Common myeloid progenitor, CD34-positive (primary cell): ENCODE results near the gene APAF1. TPM values are rescaled to one million over a fixed set of nuclear protein-coding genes. Genes with fewer than 3 reads are reported as not detected.
"Not testable (repeated sequence)": the region's sequence is repeated elsewhere in the genome, so short reads cannot be mapped to it uniquely, and the experiment has no call there.

Experiments used
- CTCF ChIA-PET: fragments of 350-600 bp; sonication (Branson Sonifier 250); formaldehyde crosslinking; loops from one replicate; lab custom pipeline; 2021; ENCODE audit warnings: antibody characterized with exemption; lab: Charles Lee
- POLR2A ChIA-PET: fragments of 350-600 bp; sonication (Branson Sonifier 250); formaldehyde crosslinking; loops from one replicate; lab custom pipeline; 2021; ENCODE audit warnings: antibody characterized with exemption; lab: Charles Lee
- DNase-seq, 3 donors: peaks; one replicate each; pipeline versions ENCODE4 v3.0.0 to v3.0.0-alpha.2; 2013
- H3K27ac ChIP-seq, 2 experiments: 1 replicate in 1 of 2; 2 replicates in 1 of 2; pipeline ENCODE4 v1.7.0; 2013; ENCODE audit warnings: inconsistent platforms in 2 of 2, low read length in 2 of 2, mild to moderate bottlenecking in 2 of 2, low read depth in 1 of 2, moderate library complexity in 1 of 2; ENCODE audit not compliant: severe bottlenecking in 2 of 2, insufficient read depth in 1 of 2, poor library complexity in 1 of 2
- H3K27me3 ChIP-seq, 5 experiments: replicated peaks in 2 of 5; 1 replicate in 3 of 5; 2 replicates in 2 of 5; pipeline versions ENCODE4 v1.6.1 to v1.7.0; 2013; ENCODE audit warnings: low read length in 4 of 5, mild to moderate bottlenecking in 2 of 5, moderate library complexity in 2 of 5, inconsistent platforms in 1 of 5; ENCODE audit not compliant: insufficient read depth in 5 of 5, control insufficient read depth in 4 of 5
- H3K36me3 ChIP-seq, 4 experiments: 1 replicate in 2 of 4; 2 replicates in 2 of 4; pipeline versions ENCODE4 v1.6.1 to v1.7.0; 2013; ENCODE audit warnings: low read length in 3 of 4, control low read depth in 1 of 4, mild to moderate bottlenecking in 1 of 4; ENCODE audit not compliant: control insufficient read depth in 4 of 4, insufficient read depth in 4 of 4
- H3K4me1 ChIP-seq, 4 experiments: 1 replicate in 3 of 4; 2 replicates in 1 of 4; pipeline versions ENCODE4 v1.6.1 to v1.7.1; 2013; ENCODE audit warnings: low read length in 3 of 4, mild to moderate bottlenecking in 3 of 4, control low read depth in 1 of 4, inconsistent platforms in 1 of 4, moderate library complexity in 1 of 4; ENCODE audit not compliant: control insufficient read depth in 4 of 4, insufficient read depth in 4 of 4; ENCODE audit errors: control extremely low read depth in 1 of 4
- H3K4me3 ChIP-seq, 7 experiments: 1 replicate in 4 of 7; 2 replicates in 3 of 7; pipeline versions ENCODE4 v1.5.1 to v1.7.0; 2013; ENCODE audit warnings: mild to moderate bottlenecking in 7 of 7, low read length in 6 of 7, moderate library complexity in 6 of 7, inconsistent platforms in 2 of 7, low read depth in 2 of 7, control low read depth in 1 of 7; ENCODE audit not compliant: insufficient read depth in 4 of 7, control insufficient read depth in 1 of 7; ENCODE audit errors: extremely low read depth in 1 of 7
- H3K9me3 ChIP-seq, 5 experiments: 1 replicate in 4 of 5; 2 replicates in 1 of 5; pipeline versions ENCODE4 v1.6.1 to v1.7.1; 2013; ENCODE audit warnings: low read length in 4 of 5, mild to moderate bottlenecking in 2 of 5, inconsistent platforms in 1 of 5, low read depth in 1 of 5, moderate library complexity in 1 of 5; ENCODE audit not compliant: control insufficient read depth in 4 of 5, insufficient read depth in 2 of 5; ENCODE audit errors: control extremely low read depth in 1 of 5
- WGBS: methylation state at CpG from one replicate; pipeline ENCODE4 v1.1.5; 2013; ENCODE audit not compliant: insufficient coverage; 5-methylcytosine and 5-hydroxymethylcytosine counted together
- polyA plus RNA-seq: library from polyadenylated mRNA; unstranded; fragments of 120-200 nt; gene quantifications from one replicate; pipeline ENCODE4 v1.2.1, GENCODE V29; 2013

The APAF1 gene
- polyA plus RNA-seq: 17.9 TPM

GRCh38 chr12:98644712-98645571 lies at the start of gene APAF1, which contains the start of gene IKBIP:
Gene APAF1, plus strand, starts transcription at chr12:98645290. Its CDS starts 3,070 bp downstream, at chr12:98648360.
Gene IKBIP, minus strand, starts transcription at chr12:98644788. Its CDS starts 87 bp downstream, at chr12:98644701.
- Histone ChIP-seq H3K4me3 (peak within 1 kb of the TSS; percentile 94 to 99 (median 98)), H3K9me3 (no peaks in the 10 kb centered on the region), H3K36me3 (peaks cover 4 to 16% (median 10%) of the 10 kb centered on the region in 4 experiments), H3K27me3 (no peaks in the 10 kb centered on the region), H3K27ac (peak within 1 kb of the TSS; percentile 68 to 87), H3K4me1 (peaks cover 3 to 29% (median 17%) of the 10 kb centered on the region in 4 experiments)
- POLR2A ChIA-PET: interaction anchor here (1.0 to 1.6 kb wide), 2 partner anchors 14 to 51 kb away, joined by 3 to 9 read pairs; partner anchors contain the start of gene SLC25A3
- DNase-seq: peak; percentile 94 to 97 (median 97)
- CTCF ChIA-PET: interaction anchor here (0.8 to 2.1 kb wide), 7 partner anchors 9 to 152 kb away, joined by 3 to 7 read pairs (median 5); partner anchors contain the start of gene SLC25A3
- under 1% methylated on average over 75 of the region's 91 CpGs for WGBS

- 100% methylated on average over 2 of the region's 5 CpGs for WGBS
- CTCF ChIA-PET: interaction anchor here (1.3 to 5.2 kb wide), 3 partner anchors 8 to 38 kb away, joined by 3 to 47 read pairs (median 3); no protein-coding TSS in a partner anchor
- H3K9me3 ChIP-seq, H3K27ac ChIP-seq, DNase-seq, POLR2A ChIA-PET, H3K4me3 ChIP-seq, H3K27me3 ChIP-seq: not testable (repeated sequence)
- H3K4me1 ChIP-seq: peaks cover 10 to 20% (median 13%) of the 10 kb centered on the region in 4 experiments
- peaks cover 15 to 66% (median 46%) of the 10 kb centered on the region in 4 experiments for H3K36me3 ChIP-seq
Measured at GRCh38 chr12:98597313-98597712, 47.8 kb upstream of the APAF1 start.

GRCh38 chr12:98601924-98602323 lies 43.2 kb upstream of the APAF1 start:
- POLR2A ChIA-PET: interaction anchor here (0.6 to 0.7 kb wide), 2 partner anchors 51 to 105 kb away, joined by 3 to 8 read pairs; no protein-coding TSS in a partner anchor
- peak in 2 of 3 donors; percentile 30 to 36 for DNase-seq
- WGBS: no CpG with 5 or more reads among the region's 8 CpGs
- Histone ChIP-seq H3K4me3 (no peak overlapping the region), H3K27me3 (no peaks in the 10 kb centered on the region), H3K27ac (no peak overlapping the region), H3K36me3 (peaks cover 21 to 72% (median 58%) of the 10 kb centered on the region in 4 experiments), H3K9me3 (no peaks in the 10 kb centered on the region), H3K4me1 (peaks cover 0 to 3% (median 1%) of the 10 kb centered on the region in 4 experiments)
- CTCF ChIA-PET: interaction anchor here (0.6 to 3.2 kb wide), 5 partner anchors 11 to 50 kb away, joined by 3 to 13 read pairs (median 3); no protein-coding TSS in a partner anchor

GRCh38 chr12:98606359-98606988 lies 38.6 kb upstream of the APAF1 start:
- Histone ChIP-seq H3K27ac (no peak overlapping the region), H3K27me3 (no peaks in the 10 kb centered on the region), H3K36me3 (peaks cover 8 to 31% (median 23%) of the 10 kb centered on the region in 4 experiments), H3K4me1 (peaks cover 0 to 15% (median 7%) of the 10 kb centered on the region in 4 experiments), H3K4me3 (peak overlapping the region in 1 of 7 experiments; percentile 26), H3K9me3 (no peaks in the 10 kb centered on the region)
- CTCF ChIA-PET: interaction anchor here (0.7 to 6.1 kb wide), 13 partner anchors 10 to 79 kb away, joined by 3 to 47 read pairs (median 5); partner anchors contain the start of gene SLC25A3
- no CpG with 5 or more reads among the region's 2 CpGs for WGBS
- POLR2A ChIA-PET: interaction anchor here (0.6 kb wide), 1 partner anchor 16 kb away, joined by 3 read pairs; no protein-coding TSS in a partner anchor
- peak in 2 of 3 donors; percentile 27 to 33 for DNase-seq

- DNase-seq: no peak
- H3K9me3 ChIP-seq: no peaks in the 10 kb centered on the region
- no peaks in the 10 kb centered on the region for H3K36me3 ChIP-seq
- peaks cover 4 to 48% (median 12%) of the 10 kb centered on the region in 4 experiments for H3K4me1 ChIP-seq
- POLR2A ChIA-PET: no interaction called here
- CTCF ChIA-PET: interaction anchor here (1.1 to 1.4 kb wide), 3 partner anchors 16 to 192 kb away, joined by 3 to 4 read pairs (median 3); no protein-coding TSS in a partner anchor
- no peak overlapping the region for H3K4me3 ChIP-seq
- no CpG with 5 or more reads among the region's 2 CpGs for WGBS
- H3K27ac ChIP-seq: no peak overlapping the region
- H3K27me3 ChIP-seq: no peaks in the 10 kb centered on the region
Measured at GRCh38 chr12:98610596-98610995, 34.5 kb upstream of the APAF1 start.

- CTCF ChIA-PET: no interaction called here
- peaks cover 2 to 42% (median 6%) of the 10 kb centered on the region in 4 experiments for H3K4me1 ChIP-seq
- WGBS: 95% methylated on average over 2 of the region's 5 CpGs
Measured at GRCh38 chr12:98612696-98613334, 32.3 kb upstream of the APAF1 start.

More at GRCh38 chr12:98612696-98613334, 32.3 kb upstream of the APAF1 start:
- H3K36me3 ChIP-seq: no peaks in the 10 kb centered on the region
- H3K27ac ChIP-seq: no peak overlapping the region
- no peaks in the 10 kb centered on the region for H3K9me3 ChIP-seq
- DNase-seq: peak in 1 of 3 donors; percentile 18
- POLR2A ChIA-PET: interaction anchor here (0.6 kb wide), 1 partner anchor 10 kb away, joined by 3 read pairs; no protein-coding TSS in a partner anchor
- H3K4me3 ChIP-seq: no peak overlapping the region
- no peaks in the 10 kb centered on the region for H3K27me3 ChIP-seq
